ENCODE measurements around the gene GLCE. TPM values are rescaled to one million over a fixed set of nuclear protein-coding genes. Genes with fewer than 3 reads are reported as not detected.
A peak's percentile ranks its signal among the peaks of the same experiment; 100 is the strongest.
"Not testable (repeated sequence)": the region's sequence is repeated elsewhere in the genome, so short reads cannot be mapped to it uniquely, and the experiment has no call there.

GLCE gene
- total RNA-seq, 2 experiments from 2014 or later: 3.8 to 5.0 TPM

DNA sequence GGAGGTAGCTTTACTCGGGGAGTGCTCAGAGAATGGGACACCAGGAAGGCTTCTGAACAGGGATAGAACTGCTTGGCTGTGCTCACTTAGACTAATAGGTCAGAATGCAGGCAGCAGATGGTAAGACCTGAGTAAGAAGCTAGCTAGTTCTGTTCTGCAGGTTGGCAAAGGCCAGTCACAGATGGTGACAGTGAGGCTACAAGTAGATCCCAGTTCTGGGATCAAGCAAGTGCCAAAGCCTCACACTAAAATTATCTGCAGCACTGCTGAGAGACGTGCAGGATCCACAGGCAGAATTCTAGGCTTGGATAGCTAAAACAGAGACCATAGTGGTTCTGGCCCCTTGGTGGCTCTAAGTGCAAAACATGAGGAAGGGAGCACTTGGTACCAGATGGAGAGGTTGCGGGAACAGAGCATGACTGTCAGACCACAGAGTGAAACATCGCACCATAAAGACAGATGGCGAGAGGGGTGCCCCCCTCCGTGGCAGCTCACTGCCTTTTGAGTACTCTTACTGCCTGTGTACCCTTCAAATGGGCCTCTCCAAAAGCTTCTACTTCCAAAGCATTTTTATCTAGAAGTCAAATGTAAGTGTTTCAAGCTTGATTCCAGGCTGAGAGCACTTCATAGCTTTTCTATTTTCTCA is 3.6 kb upstream of the GLCE start:
- CTCF ChIA-PET: no interaction called here
- H3K27ac Mint-ChIP-seq: no peak overlapping the region
- no peaks in the 10 kb centered on the region for H3K36me3 Mint-ChIP-seq (ENCODE audit: low read depth)
- H3K27me3 Mint-ChIP-seq: peaks cover 26% of the 10 kb centered on the region
- no peaks in the 10 kb centered on the region for H3K9me3 Mint-ChIP-seq
- POLR2A ChIA-PET: no interaction called here
- no peak for DNase-seq
- H3K4me3 Mint-ChIP-seq: no peak overlapping the region
- peaks cover 12% of the 10 kb centered on the region for H3K4me1 Mint-ChIP-seq

- Mint-ChIP-seq H3K9me3 (no peaks in the 10 kb centered on the region), H3K27ac (no peak overlapping the region), H3K36me3 (ENCODE audit: low read depth) (no peaks in the 10 kb centered on the region), H3K27me3 (peaks cover 25% of the 10 kb centered on the region), H3K4me1 (peaks cover 15% of the 10 kb centered on the region), H3K4me3 (no peak overlapping the region)
- ChIA-PET POLR2A (no interaction called here), CTCF (interaction anchor here (0.7 kb wide), 1 partner anchor 44 kb away, joined by 3 read pairs; no protein-coding TSS in a partner anchor)
- DNase-seq: no peak
These were observed 2.1 kb upstream of the GLCE start for GRCh38 chr15:69158201-69158842.

DNA sequence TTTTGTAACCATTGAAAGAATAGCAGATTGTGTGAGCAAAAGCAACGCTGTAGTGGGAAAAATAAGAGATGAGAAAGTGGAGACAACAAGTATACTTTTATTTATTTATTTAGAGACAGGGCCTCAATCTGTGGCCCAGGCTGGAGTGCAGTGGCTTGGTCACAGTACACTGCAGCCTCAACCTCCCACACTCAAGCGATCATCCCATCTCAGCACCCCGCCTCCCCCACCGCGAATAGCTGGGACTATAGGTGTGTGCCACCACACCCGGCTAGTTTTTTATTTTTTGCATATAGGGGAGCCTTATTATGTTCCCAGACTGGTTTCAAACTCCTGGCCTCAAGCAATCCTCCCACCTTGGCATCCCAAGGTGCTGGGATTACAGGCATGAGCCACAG is 1.6 kb upstream of the GLCE start:
- no peaks in the 10 kb centered on the region for H3K9me3 Mint-ChIP-seq
- peaks cover 22% of the 10 kb centered on the region for H3K27me3 Mint-ChIP-seq
- CTCF ChIA-PET: interaction anchor here (0.7 kb wide), 1 partner anchor 45 kb away, joined by 3 read pairs; no protein-coding TSS in a partner anchor
- POLR2A ChIA-PET: no interaction called here
- no peaks in the 10 kb centered on the region for H3K36me3 Mint-ChIP-seq (ENCODE audit: low read depth)
- H3K27ac Mint-ChIP-seq: peak overlapping the region; percentile 10
- peak overlapping the region; percentile 4 for H3K4me3 Mint-ChIP-seq
- no peak for DNase-seq
- peaks cover 15% of the 10 kb centered on the region for H3K4me1 Mint-ChIP-seq

DNA sequence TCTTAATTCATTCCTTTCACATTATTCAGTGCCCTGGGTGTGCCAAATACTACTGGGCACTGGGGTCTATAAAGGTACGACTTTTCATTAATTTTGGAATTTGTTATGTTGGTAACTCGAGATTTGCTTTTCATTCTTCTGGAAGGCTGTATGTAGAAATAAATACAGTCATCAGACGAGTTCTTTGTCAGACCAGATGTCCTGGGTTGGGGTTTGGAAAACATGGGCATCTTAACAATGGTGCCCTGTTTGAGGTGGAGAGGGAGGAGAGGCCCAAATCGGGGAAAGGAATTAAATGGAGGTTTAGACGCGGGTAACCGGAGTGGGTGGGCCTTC is 662 bp upstream of the GLCE start:
- H3K27ac Mint-ChIP-seq: peak overlapping the region; percentile 86
- peaks cover 15% of the 10 kb centered on the region for H3K4me1 Mint-ChIP-seq
- no peaks in the 10 kb centered on the region for H3K9me3 Mint-ChIP-seq
- ChIA-PET POLR2A (no interaction called here), CTCF (interaction anchor here (1.6 kb wide), 1 partner anchor 10 kb away, joined by 6 read pairs; no protein-coding TSS in a partner anchor)
- peaks cover 16% of the 10 kb centered on the region for H3K27me3 Mint-ChIP-seq
- H3K4me3 Mint-ChIP-seq: peak overlapping the region; percentile 89
- DNase-seq: no peak
- no peaks in the 10 kb centered on the region for H3K36me3 Mint-ChIP-seq (ENCODE audit: low read depth)

- CTCF ChIA-PET: interaction anchor here (0.6 to 1.6 kb wide), 5 partner anchors 9 to 1372 kb away, joined by 3 to 6 read pairs (median 5); no protein-coding TSS in a partner anchor
- peaks cover 18% of the 10 kb centered on the region for H3K27me3 Mint-ChIP-seq
- H3K4me1 Mint-ChIP-seq: peaks cover 15% of the 10 kb centered on the region
- H3K9me3 Mint-ChIP-seq: no peaks in the 10 kb centered on the region
- H3K27ac Mint-ChIP-seq: peak overlapping the region; percentile 86
- H3K36me3 Mint-ChIP-seq (ENCODE audit: low read depth): no peaks in the 10 kb centered on the region
- POLR2A ChIA-PET: interaction anchor here (0.8 kb wide), 1 partner anchor 47 kb away, joined by 3 read pairs; no protein-coding TSS in a partner anchor
- peak; percentile 28 for DNase-seq
- H3K4me3 Mint-ChIP-seq: peak overlapping the region; percentile 89
These were observed 843 bp downstream of the GLCE start for GRCh38 chr15:69161079-69161877.

DNA sequence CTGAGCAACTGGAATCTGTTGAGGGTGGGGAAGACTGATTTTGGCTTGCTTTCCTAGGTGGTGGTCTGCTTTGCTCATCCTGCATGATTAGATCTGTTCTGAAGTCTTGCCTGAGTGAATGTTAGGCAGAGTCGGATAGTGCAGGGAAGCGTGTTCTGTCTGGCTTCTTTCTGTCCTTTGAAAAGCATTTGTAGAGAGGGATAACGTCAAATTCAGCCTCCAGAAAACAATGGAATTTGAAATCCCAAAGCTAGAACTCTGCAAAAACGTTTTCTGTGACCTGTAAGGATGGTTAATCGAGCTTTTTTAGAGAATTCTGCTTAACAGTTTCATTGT is 1.4 kb downstream of the GLCE start:
- POLR2A ChIA-PET: no interaction called here
- CTCF ChIA-PET: no interaction called here
- peak overlapping the region; percentile 89 for H3K4me3 Mint-ChIP-seq
- no peaks in the 10 kb centered on the region for H3K36me3 Mint-ChIP-seq (ENCODE audit: low read depth)
- H3K27ac Mint-ChIP-seq: no peak overlapping the region
- DNase-seq: no peak
- no peaks in the 10 kb centered on the region for H3K9me3 Mint-ChIP-seq
- peaks cover 15% of the 10 kb centered on the region for H3K4me1 Mint-ChIP-seq
- peaks cover 18% of the 10 kb centered on the region for H3K27me3 Mint-ChIP-seq

GRCh38 chr15:69163141-69163669 is 2.8 kb downstream of the GLCE start:
- Mint-ChIP-seq H3K4me1 (peaks cover 15% of the 10 kb centered on the region), H3K27me3 (peaks cover 18% of the 10 kb centered on the region), H3K4me3 (no peak overlapping the region), H3K36me3 (ENCODE audit: low read depth) (no peaks in the 10 kb centered on the region), H3K27ac (no peak overlapping the region), H3K9me3 (no peaks in the 10 kb centered on the region)
- ChIA-PET POLR2A (no interaction called here), CTCF (no interaction called here)
- no peak for DNase-seq

DNA sequence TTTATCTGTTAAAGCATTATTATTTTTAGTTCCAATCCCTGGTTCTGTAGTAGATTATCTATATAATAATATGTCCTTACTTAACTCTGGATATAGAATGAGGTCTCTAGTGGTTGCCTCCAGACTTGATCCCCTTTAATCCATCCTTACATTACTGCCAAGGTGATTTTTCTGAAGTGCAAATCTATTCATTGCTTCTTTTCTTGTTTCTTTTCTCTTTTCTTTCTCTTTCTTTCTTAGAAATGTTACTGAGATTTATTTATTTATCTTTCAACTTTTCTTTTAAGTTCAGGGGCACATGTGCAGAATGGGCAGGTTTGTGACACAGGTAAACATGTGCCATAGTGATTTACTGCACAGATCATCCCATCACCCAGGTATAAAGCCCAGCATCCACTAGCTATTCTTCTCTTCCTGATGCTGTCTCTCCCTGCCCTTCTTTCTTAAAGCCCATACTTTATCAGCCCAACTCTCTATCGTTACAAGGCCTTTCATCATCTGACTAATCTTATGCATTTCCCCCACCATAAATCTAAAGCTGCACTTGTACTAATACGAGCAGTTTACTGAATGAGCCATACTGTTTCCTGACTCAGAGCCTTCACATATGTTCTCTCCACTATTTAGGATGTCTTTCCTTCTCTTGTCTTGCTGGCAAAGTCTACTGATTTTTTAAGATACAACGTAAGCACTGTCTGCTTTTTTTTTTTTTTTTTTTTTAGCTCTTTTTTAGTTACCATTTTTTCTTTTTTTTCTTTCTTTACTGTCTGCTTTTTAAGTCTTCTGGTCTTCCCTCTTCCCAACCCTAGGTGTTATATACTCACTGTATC is 4.6 kb downstream of the GLCE start:
- POLR2A ChIA-PET: no interaction called here

GRCh38 chr15:69165637-69166025 is 5.2 kb downstream of the GLCE start:
- ChIA-PET POLR2A (no interaction called here), CTCF (interaction anchor here (0.7 kb wide), 1 partner anchor 702 kb away, joined by 3 read pairs; no protein-coding TSS in a partner anchor)
- DNase-seq: no peak
- peaks cover 18% of the 10 kb centered on the region for H3K27me3 Mint-ChIP-seq
- no peak overlapping the region for H3K4me3 Mint-ChIP-seq
- H3K36me3 Mint-ChIP-seq (ENCODE audit: low read depth): no peaks in the 10 kb centered on the region
- no peaks in the 10 kb centered on the region for H3K9me3 Mint-ChIP-seq
- H3K27ac Mint-ChIP-seq: no peak overlapping the region
- H3K4me1 Mint-ChIP-seq: peaks cover 9% of the 10 kb centered on the region

More for the DNA sequence above, 4.6 kb downstream of the GLCE start:
- Mint-ChIP-seq H3K36me3 (ENCODE audit: low read depth) (no peaks in the 10 kb centered on the region), H3K9me3 (no peaks in the 10 kb centered on the region), H3K27ac (no peak overlapping the region), H3K4me3 (no peak overlapping the region), H3K4me1 (peaks cover 9% of the 10 kb centered on the region), H3K27me3 (peaks cover 18% of the 10 kb centered on the region)
- CTCF ChIA-PET: interaction anchor here (0.7 kb wide), 1 partner anchor 701 kb away, joined by 3 read pairs; no protein-coding TSS in a partner anchor
- DNase-seq: no peak

GRCh38 chr15:69167218-69167846 is 6.9 kb downstream of the GLCE start:
- H3K4me1 Mint-ChIP-seq: no peaks in the 10 kb centered on the region
- H3K36me3 Mint-ChIP-seq (ENCODE audit: low read depth): no peaks in the 10 kb centered on the region
- ChIA-PET CTCF (no interaction called here), POLR2A (no interaction called here)
- peaks cover 9% of the 10 kb centered on the region for H3K27me3 Mint-ChIP-seq
- H3K27ac Mint-ChIP-seq: no peak overlapping the region
- no peak overlapping the region for H3K4me3 Mint-ChIP-seq
- H3K9me3 Mint-ChIP-seq: no peaks in the 10 kb centered on the region
- DNase-seq: no peak

GRCh38 chr15:69168361-69168760 is 7.9 kb downstream of the GLCE start:
- CTCF ChIA-PET, POLR2A ChIA-PET: not testable (repeated sequence)

GRCh38 chr15:69169540-69169939 is 9.1 kb downstream of the GLCE start:
- H3K4me3 Mint-ChIP-seq; H3K36me3 Mint-ChIP-seq (ENCODE audit: low read depth); H3K27ac Mint-ChIP-seq; POLR2A ChIA-PET; H3K9me3 Mint-ChIP-seq; H3K27me3 Mint-ChIP-seq; H3K4me1 Mint-ChIP-seq; DNase-seq: not testable (repeated sequence)
- CTCF ChIA-PET: interaction anchor here (3.0 kb wide), 1 partner anchor 9 kb away, joined by 6 read pairs; the partner anchor contains the start of gene GLCE

More at GRCh38 chr15:69168361-69168760, 7.9 kb downstream of the GLCE start:
- not testable (repeated sequence) for H3K4me1 Mint-ChIP-seq; H3K4me3 Mint-ChIP-seq; H3K27ac Mint-ChIP-seq; H3K27me3 Mint-ChIP-seq; DNase-seq; H3K36me3 Mint-ChIP-seq (ENCODE audit: low read depth); H3K9me3 Mint-ChIP-seq
